T1000 (cell line): ENCODE measurements around the gene CDH18.

Experiments used
- DNase-seq: peaks from one replicate; lab custom pipeline; 2025; ENCODE audit warnings: mixed read lengths; lab: John Stamatoyannopoulos, UW

The CDH18 gene

DNA sequence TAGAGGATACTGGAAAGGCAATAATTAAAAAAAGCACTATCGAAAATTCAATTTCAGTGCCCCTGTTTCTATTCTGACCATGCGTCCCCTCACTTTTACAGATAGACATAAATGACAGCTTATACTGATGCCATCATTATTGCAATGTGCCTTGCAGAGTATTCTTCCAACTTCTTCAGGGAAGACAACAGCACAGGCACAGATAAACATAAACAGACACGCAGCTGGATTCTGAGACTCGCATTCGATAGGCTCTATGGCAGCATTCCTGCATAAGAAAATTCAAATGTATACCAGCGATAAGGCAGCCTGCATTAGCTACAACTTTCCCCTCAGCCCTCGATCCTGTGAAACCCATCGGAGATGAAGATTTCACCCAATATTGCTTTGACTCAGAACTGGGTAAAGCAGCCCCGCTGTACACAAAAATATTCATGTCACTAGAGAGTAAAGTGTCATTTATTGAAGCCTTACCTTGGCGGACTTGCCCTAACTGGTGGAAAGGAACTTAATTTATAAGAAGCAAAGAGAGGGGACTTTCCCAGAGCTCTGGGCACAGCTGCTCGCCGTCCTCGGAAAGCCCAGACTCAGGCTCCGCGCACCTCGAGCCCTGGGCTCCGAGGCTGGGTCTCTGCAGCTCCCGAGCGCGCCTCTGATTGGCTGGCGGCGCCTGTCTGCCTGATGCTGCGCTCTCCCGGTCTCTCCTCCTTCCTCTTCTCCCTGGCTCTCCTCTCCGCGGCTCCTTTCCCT lies at the start of gene CDH18:
CDH18 (minus strand) TSS at position 589 of the 750 bp plus-strand sequence. CDS start 149,214 bp downstream, outside the sequence.
- peak; percentile 23 for DNase-seq

GRCh38 chr5:20034717-20035116 lies 46.7 kb upstream of the CDH18 start:
- DNase-seq, result no peak

DNA sequence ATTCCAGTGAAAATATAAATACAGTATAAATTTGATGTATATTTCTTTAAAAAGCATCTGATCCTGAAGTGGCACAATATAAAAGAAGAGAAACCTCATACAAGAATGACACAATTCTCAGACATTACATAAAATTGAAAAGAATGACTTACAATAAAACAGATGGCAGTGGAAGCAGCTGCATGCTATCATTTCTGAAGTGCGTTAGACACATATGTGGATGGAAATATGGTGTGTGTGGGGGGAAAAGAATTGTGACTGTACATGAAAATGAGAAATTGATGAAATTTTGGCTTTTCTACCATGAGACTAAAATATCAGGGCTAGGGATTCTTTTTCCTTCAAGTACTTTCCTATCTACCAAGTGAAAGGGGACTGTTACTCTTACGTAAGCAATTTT lies 45.9 kb upstream of the CDH18 start:
- DNase-seq, result no peak

DNA sequence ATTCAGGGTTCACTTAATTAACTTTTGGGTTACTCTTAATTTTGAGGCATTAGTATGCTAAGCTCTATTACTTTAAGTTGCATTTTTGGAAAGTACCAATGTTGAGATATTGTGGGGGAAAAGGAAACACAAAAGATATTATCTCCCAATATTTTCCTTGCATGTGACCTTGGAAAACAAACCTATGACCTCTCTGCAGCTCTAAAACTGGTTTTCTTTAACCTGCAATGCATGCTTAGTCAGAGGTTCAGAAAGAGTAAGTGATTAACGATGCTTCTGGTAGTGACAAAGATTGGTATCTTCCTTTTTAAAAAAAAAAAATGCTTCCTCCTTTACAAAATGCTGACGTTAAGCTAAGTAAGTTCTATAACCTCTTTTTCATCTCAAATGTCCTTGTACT lies 44.9 kb upstream of the CDH18 start:
- no peak for DNase-seq

- no peak for DNase-seq
Measured at GRCh38 chr5:20030125-20030524, 42.1 kb upstream of the CDH18 start.

- DNase-seq, result no peak
Measured at GRCh38 chr5:20029266-20029665, 41.3 kb upstream of the CDH18 start.

DNA sequence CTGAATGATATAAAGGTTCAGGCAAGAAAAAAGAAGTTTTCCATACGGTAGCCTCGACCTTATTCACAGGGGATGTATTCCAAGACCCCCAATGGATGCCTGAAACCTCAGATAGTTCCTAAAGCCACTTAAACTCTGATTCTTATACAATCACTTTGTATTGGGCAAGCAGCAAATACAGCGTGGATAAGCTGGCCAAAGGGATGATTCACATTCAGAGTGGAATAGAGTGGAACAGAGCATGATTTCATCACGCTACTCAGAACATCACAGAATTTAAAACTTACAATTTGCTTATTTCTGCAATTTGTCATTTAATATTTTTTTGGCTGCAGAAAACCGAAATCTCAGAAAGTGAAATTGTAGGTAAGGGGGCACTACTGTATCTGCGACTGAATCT lies 40.5 kb upstream of the CDH18 start:
- no peak for DNase-seq

DNA sequence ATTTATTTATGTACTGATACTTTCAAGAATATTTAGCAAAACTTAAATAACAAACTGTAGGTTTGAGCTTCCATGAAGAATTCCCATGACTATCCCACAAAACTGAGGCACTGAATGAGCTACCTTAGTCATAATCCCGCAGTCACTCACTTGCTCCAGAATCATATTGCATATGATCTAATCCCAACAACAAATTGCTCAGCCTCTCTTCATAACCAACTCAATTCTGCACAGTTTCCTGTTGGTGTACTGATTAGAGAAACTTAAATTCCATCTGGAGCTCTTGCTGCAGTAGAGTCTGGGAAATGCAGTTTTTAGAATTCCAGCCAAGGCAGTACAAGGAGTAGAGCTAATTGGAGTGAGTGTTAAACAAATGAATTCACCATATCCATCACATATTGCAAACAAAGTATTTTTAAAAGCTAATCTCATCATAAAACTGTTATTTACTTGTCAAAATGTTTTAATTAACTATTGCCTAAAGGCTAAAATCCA lies 35.7 kb upstream of the CDH18 start:
- DNase-seq, result no peak

- DNase-seq, result no peak
Measured at GRCh38 chr5:20020247-20020646, 32.2 kb upstream of the CDH18 start.

GRCh38 chr5:20017021-20017420 lies 29.0 kb upstream of the CDH18 start:
- DNase-seq, result no peak

DNA sequence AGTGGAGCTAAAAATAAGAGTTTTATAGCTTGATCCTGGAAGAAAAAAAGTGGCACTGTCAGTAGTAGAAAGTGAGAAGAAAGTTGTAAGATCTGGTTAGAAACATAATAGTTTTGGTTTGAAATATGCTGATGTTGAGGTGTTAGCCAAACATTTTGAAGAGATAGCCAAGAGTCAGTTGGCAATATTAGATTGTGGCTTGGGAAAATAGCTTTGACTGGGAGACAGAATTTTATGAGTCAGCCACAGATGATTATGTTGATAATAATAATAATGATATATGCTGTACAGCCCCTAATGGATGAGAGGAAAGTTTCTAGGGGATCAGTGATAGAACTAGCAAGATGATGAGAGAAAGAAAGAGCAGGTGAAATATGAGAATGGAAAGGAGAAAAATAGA lies 12.4 kb upstream of the CDH18 start:
- no peak for DNase-seq

DNA sequence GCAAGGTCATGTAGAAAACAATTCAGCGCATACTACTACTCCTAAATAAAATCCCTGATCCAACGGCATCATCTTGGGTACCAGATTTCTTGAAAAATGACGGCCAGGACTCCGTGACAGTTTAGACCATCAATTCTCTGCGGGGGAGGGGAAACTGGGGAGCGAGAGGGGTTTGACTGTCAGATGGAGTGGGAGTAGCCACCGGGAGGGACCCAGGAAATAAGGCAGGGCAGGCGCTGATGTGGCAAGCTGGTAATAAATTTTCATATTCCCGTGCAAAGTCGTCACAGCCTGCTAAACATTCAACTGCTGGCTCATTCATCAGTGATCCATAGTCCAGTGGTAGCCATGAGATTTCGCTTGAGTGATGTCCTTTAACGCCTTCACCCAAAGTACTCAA lies 457 bp upstream of the CDH18 start:
- DNase-seq, result no peak

DNA sequence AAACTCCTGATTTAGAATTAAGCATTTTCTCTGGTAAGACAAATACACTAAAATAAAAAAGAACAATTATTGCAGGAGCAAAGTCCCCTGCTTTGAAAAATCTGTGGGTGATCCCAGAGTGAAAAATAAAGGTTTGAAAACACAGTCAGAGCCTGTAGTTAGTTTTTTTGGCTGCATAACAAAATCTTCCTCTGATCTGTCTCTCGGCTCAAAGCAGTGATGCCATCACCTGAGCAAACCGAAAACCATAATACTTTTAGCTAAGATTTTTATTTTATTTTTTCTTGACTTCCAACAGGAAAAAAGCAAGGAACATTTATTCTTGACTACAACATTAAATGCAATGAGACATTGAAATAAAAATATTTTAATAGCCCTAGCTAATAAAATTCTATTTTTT lies 1.2 kb downstream of the CDH18 start:
- no peak for DNase-seq

DNA sequence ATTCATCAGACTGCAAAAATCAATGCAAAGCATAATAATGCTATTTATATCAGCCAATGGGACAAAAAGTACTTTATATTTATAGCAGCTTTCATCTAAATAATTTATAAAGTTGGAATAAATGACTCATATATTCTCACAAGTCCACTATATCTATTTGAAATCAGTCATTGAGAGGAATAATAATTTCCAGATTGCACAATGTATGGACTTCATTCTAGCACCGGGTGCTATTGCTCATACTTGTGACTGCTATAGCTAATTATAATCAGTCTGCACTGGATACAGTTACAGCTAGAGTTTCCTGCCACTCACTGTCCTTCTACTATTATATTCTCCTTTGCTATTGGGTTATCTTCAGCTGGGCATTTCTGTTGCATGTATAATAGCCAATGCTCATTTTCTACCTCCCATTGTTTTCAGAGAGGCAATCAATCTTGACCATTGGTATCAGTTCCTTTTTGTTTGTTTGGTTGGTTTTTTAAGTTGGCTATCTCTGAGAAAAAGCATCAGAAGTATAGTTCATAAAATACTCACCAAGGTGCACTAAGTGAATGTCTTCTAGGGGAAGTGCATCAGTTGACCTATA lies 1.9 kb downstream of the CDH18 start:
- DNase-seq, result no peak

DNA sequence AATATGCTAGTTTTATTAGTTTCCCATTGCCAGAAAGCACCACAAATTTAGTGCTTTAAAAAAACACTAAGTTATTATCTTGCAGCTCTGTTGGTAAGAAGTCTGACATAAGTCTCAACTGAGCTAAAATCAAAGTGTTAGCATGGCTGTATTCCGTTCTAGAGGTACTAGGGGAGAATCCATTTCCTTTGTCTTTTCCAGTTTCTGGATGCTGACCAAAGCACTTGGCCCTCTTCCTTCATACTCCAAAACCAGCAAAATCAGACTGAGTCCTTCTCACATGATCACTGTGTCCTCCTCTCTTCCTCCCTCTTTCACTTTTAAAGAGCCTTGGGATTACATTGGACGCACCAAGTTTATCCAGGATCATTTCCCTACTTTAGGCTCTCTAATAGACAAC lies 9.5 kb downstream of the CDH18 start:
- no peak for DNase-seq

DNA sequence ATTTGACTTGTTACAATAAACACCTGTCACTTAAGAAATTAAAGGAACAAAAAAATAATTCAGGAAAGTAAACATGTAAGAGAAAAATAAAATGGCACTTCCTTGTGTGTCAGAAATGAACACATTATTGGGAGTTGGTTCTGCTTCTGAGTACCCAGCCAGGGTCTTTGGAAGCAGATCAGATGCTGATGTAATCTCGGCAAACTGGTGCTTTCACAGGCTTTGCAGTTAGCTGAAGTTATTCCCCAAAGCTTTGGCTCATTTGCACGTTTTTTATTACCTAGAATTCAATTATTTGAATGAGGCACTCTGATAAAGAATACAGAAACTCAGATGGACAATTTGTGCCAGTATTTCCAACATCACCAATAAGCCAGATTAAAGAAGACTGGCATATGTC lies 10.9 kb downstream of the CDH18 start:
- no peak for DNase-seq

GRCh38 chr5:19975795-19976194 lies 12.2 kb downstream of the CDH18 start:
- DNase-seq, result no peak

DNA sequence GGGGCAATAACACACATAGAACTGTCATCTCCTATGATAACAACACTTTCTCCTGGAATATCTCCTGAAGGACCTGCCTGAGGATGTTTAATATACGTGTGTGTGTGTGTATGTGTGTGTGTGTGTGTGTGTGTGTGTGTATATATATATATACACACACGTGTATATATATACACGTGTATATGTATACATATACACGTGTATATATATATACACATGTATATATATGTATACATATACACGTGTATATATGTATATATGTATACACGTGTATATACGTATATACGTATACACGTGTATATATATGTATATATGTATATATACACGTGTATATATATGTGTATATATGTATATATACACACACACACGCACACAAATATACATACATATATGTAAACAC lies 27.5 kb downstream of the CDH18 start:
- DNase-seq, result no peak

DNA sequence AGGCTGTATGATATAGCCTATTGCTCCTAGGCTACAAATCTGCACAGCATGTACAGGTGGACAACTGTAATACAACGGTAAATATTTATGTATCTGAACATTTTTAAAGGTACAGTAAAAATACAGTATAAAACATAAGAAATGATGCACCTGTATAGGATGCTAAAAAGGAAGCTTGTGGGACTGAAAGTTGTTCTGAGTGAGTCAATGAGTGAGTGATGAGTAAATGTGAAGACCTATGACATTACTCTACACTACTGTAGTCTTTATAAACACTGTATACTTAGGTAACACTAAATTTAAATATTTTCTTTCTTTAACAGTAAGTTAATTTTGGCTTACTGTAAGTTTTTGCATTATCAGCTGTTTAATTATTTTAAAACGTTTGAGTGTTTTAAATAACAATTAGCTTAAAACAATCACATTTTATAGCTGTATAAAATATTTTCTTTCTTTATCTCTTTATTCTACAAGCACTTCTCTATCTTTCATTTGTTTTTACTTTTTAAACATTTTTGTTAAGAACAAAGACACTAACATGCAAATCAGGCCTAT lies 28.1 kb downstream of the CDH18 start:
- no peak for DNase-seq

- DNase-seq, result no peak
Measured at GRCh38 chr5:19950897-19951296, 37.1 kb downstream of the CDH18 start.

GRCh38 chr5:19940192-19940591 lies 47.8 kb downstream of the CDH18 start:
- DNase-seq, result no peak

DNA sequence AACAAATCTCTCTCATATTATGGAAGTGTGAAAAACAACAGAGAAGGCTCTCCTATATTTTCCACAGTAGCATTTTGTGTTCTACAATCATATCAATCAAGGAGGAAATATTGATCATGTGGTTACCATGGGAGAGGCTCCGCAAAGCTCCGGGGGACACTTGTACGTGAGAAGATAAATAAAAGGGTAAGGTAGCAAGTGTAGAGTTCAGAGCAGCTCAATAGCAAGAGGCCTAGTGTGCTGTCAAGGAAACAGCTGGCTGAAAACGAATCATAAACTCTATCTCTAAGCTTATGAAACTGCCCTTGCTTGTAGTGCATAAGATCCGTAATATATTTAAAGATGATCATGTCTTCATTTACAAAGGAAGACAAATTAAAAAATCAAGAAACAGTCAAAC lies 57.5 kb downstream of the CDH18 start:
- DNase-seq, result no peak
